ENCODE data around the gene PARN.
"Not testable (repeated sequence)": the region's sequence is repeated elsewhere in the genome, so short reads cannot be mapped to it uniquely, and the experiment has no call there.

PARN gene

GRCh38 chr16:14632693-14633569 lies 2.9 kb upstream of the PARN start, which contains the start of gene BFAR:
TSS of gene BFAR (plus strand) at chr16:14632951. CDS start at chr16:14644347, 11,396 bp downstream.
- DNase-seq (ENCODE audit: low spot score) = peak; percentile 98

- DNase-seq (ENCODE audit: low spot score) = not testable (repeated sequence)
Measured at GRCh38 chr16:14630620-14631330, 715 bp upstream of the PARN start.

GRCh38 chr16:14629612-14629918 lies 495 bp downstream of the PARN start:
- peak; percentile 16 for DNase-seq (ENCODE audit: low spot score)

- DNase-seq (ENCODE audit: low spot score) = peak; percentile 4
Measured at GRCh38 chr16:14628806-14629611, 1.1 kb downstream of the PARN start.

- no peak for DNase-seq (ENCODE audit: low spot score)
Measured at GRCh38 chr16:14627078-14627477, 3.0 kb downstream of the PARN start.

GRCh38 chr16:14618566-14618965 lies 11.5 kb downstream of the PARN start:
- no peak for DNase-seq (ENCODE audit: low spot score)

GRCh38 chr16:14616280-14616679 lies 13.8 kb downstream of the PARN start:
- DNase-seq (ENCODE audit: low spot score) = no peak

GRCh38 chr16:14613991-14614390 lies 16.1 kb downstream of the PARN start:
- no peak for DNase-seq (ENCODE audit: low spot score)

GRCh38 chr16:14611660-14612059 lies 18.4 kb downstream of the PARN start:
- no peak for DNase-seq (ENCODE audit: low spot score)

- no peak for DNase-seq (ENCODE audit: low spot score)
Measured at GRCh38 chr16:14609716-14610115, 20.3 kb downstream of the PARN start.

- DNase-seq (ENCODE audit: low spot score) = no peak
Measured at GRCh38 chr16:14608604-14609003, 21.5 kb downstream of the PARN start.

- no peak for DNase-seq (ENCODE audit: low spot score)
Measured at GRCh38 chr16:14608111-14608566, 21.9 kb downstream of the PARN start.

GRCh38 chr16:14606102-14606501 lies 24.0 kb downstream of the PARN start:
- no peak for DNase-seq (ENCODE audit: low spot score)

GRCh38 chr16:14602443-14602963 lies 27.6 kb downstream of the PARN start:
- no peak for DNase-seq (ENCODE audit: low spot score)

GRCh38 chr16:14600164-14600563 lies 29.9 kb downstream of the PARN start:
- DNase-seq (ENCODE audit: low spot score) = peak; percentile 2

- no peak for DNase-seq (ENCODE audit: low spot score)
Measured at GRCh38 chr16:14586637-14587305, 43.3 kb downstream of the PARN start.

- no peak for DNase-seq (ENCODE audit: low spot score)
Measured at GRCh38 chr16:14585287-14585686, 44.8 kb downstream of the PARN start.

GRCh38 chr16:14580926-14581325 lies 49.1 kb downstream of the PARN start:
- DNase-seq (ENCODE audit: low spot score) = not testable (repeated sequence)

- no peak for DNase-seq (ENCODE audit: low spot score)
Measured at GRCh38 chr16:14579266-14579665, 50.8 kb downstream of the PARN start.

GRCh38 chr16:14576532-14576931 lies 53.5 kb downstream of the PARN start:
- no peak for DNase-seq (ENCODE audit: low spot score)

GRCh38 chr16:14576069-14576468 lies 54.0 kb downstream of the PARN start:
- no peak for DNase-seq (ENCODE audit: low spot score)
